ENCODE data around the gene PDAP1. TPM values are rescaled to one million over a fixed set of nuclear protein-coding genes. Genes with fewer than 3 reads are reported as not detected.

Gene PDAP1
- total and polyA plus RNA-seq, 2 experiments from 2014 or later = 81.0 to 181 TPM

DNA sequence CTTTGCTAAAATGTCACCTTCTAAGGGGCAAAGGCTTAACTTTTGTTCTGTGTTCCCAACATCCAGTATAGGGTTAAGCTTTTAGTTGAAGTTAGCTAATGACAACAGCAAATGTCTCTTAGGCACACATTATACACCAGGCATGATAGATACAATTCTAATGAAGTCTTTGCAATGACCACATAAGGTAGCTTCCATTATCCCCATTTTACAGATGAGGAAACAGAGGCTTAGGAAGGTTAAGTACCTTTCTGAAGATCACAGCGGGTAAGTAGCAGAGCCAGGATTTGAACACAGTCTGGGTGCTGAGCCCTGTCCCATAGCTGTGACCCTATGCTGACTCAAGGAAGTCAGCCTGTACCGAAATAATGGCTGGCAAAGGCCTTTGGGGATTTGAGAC, 2.2 kb upstream of the PDAP1 start:
- H3K9me3 ChIP-seq (ENCODE audit: low read depth) = no peaks in the 10 kb centered on the region
- TF ChIP-seq, protein P1, sequence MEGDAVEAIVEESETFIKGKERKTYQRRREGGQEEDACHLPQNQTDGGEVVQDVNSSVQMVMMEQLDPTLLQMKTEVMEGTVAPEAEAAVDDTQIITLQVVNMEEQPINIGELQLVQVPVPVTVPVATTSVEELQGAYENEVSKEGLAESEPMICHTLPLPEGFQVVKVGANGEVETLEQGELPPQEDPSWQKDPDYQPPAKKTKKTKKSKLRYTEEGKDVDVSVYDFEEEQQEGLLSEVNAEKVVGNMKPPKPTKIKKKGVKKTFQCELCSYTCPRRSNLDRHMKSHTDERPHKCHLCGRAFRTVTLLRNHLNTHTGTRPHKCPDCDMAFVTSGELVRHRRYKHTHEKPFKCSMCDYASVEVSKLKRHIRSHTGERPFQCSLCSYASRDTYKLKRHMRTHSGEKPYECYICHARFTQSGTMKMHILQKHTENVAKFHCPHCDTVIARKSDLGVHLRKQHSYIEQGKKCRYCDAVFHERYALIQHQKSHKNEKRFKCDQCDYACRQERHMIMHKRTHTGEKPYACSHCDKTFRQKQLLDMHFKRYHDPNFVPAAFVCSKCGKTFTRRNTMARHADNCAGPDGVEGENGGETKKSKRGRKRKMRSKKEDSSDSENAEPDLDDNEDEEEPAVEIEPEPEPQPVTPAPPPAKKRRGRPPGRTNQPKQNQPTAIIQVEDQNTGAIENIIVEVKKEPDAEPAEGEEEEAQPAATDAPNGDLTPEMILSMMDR (IDR thresholded peaks at IDR 0.05; ENCODE audit: low read depth, low read length) = no peak
- no peak overlapping the region for H3K4me3 ChIP-seq
- peaks cover 15% of the 10 kb centered on the region for H3K4me1 ChIP-seq (ENCODE audit: low read depth)
- no peak for DNase-seq (ENCODE audit: low read depth in 1 of 2, low spot score in 1 of 2)
- peaks cover 34% of the 10 kb centered on the region for H3K36me3 ChIP-seq
- H3K27me3 ChIP-seq = no peaks in the 10 kb centered on the region
- no peak overlapping the region for H3K27ac ChIP-seq

DNA sequence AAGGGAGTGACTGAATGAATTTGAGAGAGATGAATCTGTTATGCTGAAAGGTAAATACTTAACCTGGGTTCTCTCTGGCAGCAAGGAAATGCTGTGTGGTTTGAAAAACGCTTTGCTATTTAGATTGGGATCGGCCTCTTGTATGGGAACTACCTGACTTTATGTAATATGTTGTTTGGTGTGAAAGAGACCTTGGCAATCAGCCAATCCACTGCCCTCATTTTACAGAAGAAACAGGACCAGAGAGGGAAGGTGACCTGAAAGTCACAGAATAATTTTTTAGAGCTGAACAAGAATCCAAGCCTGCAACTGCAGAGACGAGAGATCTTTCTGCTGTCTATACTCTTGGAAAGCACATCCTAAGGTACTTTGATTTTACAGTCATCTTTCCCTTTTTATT, 1.4 kb upstream of the PDAP1 start:
- TF ChIP-seq, protein P1 (IDR thresholded peaks at IDR 0.05; ENCODE audit: low read depth, low read length) = no peak
- Histone ChIP-seq H3K27me3 (no peaks in the 10 kb centered on the region), H3K9me3 (ENCODE audit: low read depth) (no peaks in the 10 kb centered on the region), H3K36me3 (peaks cover 34% of the 10 kb centered on the region), H3K27ac (peak overlapping the region; percentile 98), H3K4me1 (ENCODE audit: low read depth) (peaks cover 15% of the 10 kb centered on the region), H3K4me3 (peak overlapping the region; percentile 89)
- no peak for DNase-seq (ENCODE audit: low read depth in 1 of 2, low spot score in 1 of 2)

DNA sequence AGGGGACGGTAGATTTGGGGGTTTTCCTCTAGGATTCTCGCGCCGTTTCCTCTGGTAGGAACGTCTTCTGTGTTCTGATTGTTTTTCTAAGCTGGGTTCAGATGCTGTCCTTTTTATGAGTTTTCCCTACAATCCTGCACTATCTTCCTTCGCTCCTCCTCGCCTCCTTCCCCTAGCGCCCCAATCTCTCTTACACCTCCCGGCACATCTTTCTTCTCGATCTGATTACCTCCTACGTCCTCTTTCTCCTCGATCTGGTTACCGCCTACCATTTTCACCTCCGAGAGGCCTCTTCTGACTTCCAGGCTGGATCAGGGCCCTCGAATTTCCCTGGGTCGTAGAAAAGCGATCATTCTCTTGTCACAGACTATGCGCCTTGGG, 785 bp upstream of the PDAP1 start:
- peak in 1 of 2 donors; percentile 23 for DNase-seq (ENCODE audit: low read depth in 1 of 2, low spot score in 1 of 2)
- no peaks in the 10 kb centered on the region for H3K27me3 ChIP-seq
- H3K36me3 ChIP-seq = peaks cover 34% of the 10 kb centered on the region
- peak overlapping the region; percentile 89 for H3K4me3 ChIP-seq
- peaks cover 15% of the 10 kb centered on the region for H3K4me1 ChIP-seq (ENCODE audit: low read depth)
- H3K9me3 ChIP-seq (ENCODE audit: low read depth) = no peaks in the 10 kb centered on the region
- TF ChIP-seq, protein P1 (IDR thresholded peaks at IDR 0.05; ENCODE audit: low read depth, low read length) = no peak
- peak overlapping the region; percentile 98 for H3K27ac ChIP-seq

DNA sequence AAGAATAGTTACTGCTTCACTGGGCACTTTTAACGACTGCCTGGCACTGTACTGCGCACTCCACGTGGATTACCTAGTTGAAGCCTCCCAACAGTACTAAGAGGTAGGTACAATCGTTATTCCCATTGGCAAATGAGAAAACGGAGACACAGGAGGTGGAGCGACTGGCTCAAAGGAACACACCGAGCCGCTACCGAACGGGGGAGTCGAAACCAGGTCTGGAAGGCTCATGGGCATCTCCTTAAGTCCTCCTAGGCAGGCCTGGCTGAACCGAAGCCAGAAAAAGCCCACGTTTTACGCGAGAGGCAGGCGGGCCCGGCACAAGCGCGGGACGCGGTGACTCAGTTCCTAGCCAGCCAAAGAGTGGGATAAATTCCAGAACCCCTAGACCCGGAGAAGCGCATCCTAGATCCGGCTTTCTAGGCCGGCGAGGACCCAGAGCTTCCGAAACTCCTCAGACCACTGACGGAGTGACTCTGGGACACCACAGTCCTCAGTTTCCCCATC, 472 bp downstream of the PDAP1 start:
- peak; percentile 40 to 82 for DNase-seq (ENCODE audit: low read depth in 1 of 2, low spot score in 1 of 2)
- TF ChIP-seq, protein P1 (IDR thresholded peaks at IDR 0.05; ENCODE audit: low read depth, low read length) = no peak
- Histone ChIP-seq H3K4me3 (peak overlapping the region; percentile 89), H3K9me3 (ENCODE audit: low read depth) (no peaks in the 10 kb centered on the region), H3K27ac (peak overlapping the region; percentile 98), H3K27me3 (no peaks in the 10 kb centered on the region), H3K36me3 (peaks cover 29% of the 10 kb centered on the region), H3K4me1 (ENCODE audit: low read depth) (peaks cover 15% of the 10 kb centered on the region)

DNA sequence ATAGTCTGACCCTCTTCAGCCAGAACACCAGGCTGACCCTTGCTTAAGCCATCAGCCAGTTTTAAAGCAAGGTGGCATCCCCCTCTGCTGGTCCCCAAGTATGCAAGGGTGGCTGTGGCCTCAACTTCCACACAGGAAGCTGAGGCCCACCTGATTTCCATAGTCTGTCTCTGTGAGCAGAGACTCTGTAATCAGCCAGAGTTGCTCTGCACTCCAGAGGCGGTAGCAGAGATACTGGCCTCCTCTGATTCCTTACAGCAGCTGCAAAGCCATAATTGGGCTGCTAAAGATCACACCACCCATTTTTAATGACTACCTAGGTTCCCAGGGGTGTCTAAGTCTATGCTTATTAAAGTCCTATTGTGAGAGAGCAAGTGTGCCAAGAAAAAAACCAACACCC, 1.8 kb downstream of the PDAP1 start:
- Histone ChIP-seq H3K27ac (no peak overlapping the region), H3K27me3 (no peaks in the 10 kb centered on the region), H3K4me1 (ENCODE audit: low read depth) (peaks cover 15% of the 10 kb centered on the region), H3K4me3 (no peak overlapping the region), H3K9me3 (ENCODE audit: low read depth) (no peaks in the 10 kb centered on the region), H3K36me3 (peaks cover 21% of the 10 kb centered on the region)
- TF ChIP-seq, protein P1 (IDR thresholded peaks at IDR 0.05; ENCODE audit: low read depth, low read length) = no peak
- no peak for DNase-seq (ENCODE audit: low read depth in 1 of 2, low spot score in 1 of 2)

DNA sequence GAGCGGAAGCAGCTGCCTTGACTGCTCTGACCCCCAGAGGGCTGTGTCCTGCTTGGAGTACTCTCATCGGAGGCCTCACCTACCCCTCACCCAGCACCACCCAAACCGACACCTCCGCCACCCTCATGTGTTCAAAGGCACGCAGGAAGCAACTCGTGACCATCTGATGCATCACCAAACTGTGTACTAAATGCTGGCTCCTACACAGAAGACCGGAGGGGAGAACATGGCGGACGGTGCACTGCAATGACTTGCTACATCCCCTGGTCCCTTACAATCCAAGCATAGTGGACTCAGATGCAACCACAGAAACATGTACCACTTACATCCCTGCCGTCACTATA, 3.4 kb downstream of the PDAP1 start:
- no peak for DNase-seq (ENCODE audit: low read depth in 1 of 2, low spot score in 1 of 2)
- H3K36me3 ChIP-seq = peaks cover 19% of the 10 kb centered on the region
- no peaks in the 10 kb centered on the region for H3K9me3 ChIP-seq (ENCODE audit: low read depth)
- no peak overlapping the region for H3K4me3 ChIP-seq
- H3K27ac ChIP-seq = no peak overlapping the region
- TF ChIP-seq, protein P1 (IDR thresholded peaks at IDR 0.05; ENCODE audit: low read depth, low read length) = no peak
- H3K27me3 ChIP-seq = no peaks in the 10 kb centered on the region
- peaks cover 10% of the 10 kb centered on the region for H3K4me1 ChIP-seq (ENCODE audit: low read depth)
